ENCODE data around the gene ADAT3.

The ADAT3 gene

DNA sequence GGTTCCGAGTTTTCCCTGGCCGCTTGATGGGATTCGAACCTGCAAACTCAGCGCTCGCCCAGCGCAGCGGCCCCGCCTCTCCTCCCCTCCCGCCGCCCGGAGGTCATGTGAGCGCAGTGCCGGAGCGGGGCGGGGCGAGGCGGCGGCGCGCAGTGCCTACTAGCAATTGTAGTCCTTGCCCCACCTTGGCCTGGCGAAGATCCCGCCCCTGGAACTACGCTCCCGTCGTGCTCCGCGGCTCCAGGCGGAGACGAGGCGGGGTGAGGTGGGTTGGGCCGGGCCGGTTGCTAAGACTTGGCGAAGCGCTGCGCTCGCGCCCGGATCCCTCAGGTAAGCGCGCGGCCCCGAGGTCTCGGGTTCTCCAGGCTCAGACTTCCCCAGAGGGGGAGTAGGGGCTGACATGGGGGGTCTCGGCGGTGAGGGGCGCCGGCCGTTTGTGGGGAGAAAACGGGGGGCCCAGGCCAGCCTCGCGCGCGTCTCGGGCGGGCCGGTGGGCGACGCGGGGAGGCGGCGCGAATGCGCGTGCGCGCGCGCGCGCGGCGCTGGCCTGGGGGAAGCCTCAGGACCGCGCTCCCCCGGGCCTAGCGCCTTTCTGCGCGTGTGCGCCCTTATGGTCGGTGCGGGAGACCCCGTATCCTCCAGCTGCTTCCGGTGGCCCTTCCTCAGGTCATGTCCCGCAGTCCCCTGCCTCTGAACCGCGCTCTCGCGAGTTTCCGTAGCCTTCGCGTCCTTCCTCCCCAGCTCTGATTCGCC lies at the start of gene ADAT3, which contains the start of gene SCAMP4:
Gene ADAT3 (plus strand): TSS at position 290 of the 753 bp plus-strand sequence. CDS start 6,649 bp downstream, outside the sequence.
Gene SCAMP4 (plus strand): TSS at position 290 of the 753 bp plus-strand sequence. CDS start 9,621 bp downstream, outside the sequence.
- DNase-seq (ENCODE audit: low spot score), result peak; percentile 98

DNA sequence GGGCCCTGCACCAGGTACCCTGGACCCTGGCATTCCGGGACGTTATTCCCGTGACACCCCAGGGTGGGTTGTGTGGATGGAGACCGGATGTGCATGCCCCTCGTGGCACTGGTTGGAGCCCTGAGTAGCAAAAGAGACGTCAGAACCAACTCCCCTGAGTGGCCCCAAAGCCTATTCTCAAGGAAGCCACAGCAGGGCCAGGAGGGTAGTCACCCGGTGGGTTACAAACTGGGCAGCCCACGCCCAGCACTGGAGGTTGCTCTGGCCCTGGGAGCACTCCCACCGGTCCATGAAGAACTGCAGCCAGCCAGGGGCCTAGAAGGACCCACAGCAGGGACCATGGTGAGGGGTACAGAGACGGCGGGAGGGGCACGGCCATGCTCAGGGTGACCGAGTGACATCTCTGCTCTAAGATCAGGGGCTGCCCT lies 49.4 kb upstream of the ADAT3 start:
- no peak for DNase-seq (ENCODE audit: low spot score)

DNA sequence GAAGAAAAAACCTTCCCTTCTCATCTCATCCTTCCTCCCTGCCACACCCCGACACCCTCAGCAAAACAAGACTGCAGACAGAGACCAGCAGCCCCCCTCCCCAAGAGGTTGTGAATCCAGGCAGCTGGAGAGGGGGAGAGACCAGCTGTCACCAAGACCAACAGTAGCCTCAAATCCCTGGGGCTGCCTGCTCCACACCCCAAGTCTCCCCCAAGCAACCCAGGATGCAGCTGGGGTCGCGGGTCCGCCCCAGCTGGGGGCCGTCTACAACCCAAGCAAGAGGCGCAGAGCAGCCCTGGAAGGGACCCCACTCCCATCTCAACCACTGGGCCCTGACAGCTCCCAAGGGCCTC lies 48.9 kb upstream of the ADAT3 start:
- DNase-seq (ENCODE audit: low spot score), result no peak

DNA sequence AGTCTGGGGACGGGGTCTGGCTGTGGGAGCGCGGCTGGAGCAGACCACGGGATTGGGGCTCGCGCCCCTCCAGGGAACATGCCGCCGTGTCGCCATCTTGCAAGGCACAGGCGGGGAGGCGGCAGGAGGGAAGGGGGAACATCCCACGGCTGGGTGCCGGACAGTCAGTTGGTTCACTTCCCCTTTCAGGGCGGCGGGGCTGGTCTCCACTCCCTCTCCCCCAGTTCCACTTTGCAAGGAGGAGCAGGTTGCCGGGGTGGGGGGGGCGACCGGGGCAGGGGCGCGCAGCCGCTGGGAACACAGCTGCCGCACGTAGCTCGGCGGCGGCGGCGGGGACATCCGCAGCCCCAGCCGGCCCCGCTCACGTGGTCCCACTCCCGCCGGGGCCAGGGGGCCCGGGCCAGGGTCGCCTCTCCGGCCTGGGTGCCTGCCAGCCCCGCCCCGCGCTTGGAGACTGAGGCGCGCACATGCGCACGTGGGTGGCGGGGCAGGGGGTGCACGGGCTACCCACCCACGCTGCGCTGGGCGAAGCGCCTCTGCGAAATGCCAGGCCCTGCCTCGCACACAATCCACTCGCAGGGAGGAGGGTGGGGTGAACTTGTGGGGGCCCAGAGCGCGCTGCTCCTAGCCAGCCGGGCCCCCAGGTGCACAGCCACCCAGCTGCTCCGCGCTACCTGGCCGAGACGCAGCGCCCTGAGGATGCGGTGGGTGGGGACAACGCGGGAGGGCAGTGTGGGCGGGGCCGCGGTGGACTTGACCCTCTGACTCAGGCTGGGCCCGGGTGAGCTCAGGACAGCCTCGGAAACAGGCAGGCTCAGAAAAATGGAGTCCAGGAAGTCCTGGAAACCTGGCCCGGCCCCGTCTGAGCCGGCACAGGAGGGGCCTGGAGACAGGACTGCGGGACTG lies 48.2 kb upstream of the ADAT3 start:
- DNase-seq (ENCODE audit: low spot score), result no peak

DNA sequence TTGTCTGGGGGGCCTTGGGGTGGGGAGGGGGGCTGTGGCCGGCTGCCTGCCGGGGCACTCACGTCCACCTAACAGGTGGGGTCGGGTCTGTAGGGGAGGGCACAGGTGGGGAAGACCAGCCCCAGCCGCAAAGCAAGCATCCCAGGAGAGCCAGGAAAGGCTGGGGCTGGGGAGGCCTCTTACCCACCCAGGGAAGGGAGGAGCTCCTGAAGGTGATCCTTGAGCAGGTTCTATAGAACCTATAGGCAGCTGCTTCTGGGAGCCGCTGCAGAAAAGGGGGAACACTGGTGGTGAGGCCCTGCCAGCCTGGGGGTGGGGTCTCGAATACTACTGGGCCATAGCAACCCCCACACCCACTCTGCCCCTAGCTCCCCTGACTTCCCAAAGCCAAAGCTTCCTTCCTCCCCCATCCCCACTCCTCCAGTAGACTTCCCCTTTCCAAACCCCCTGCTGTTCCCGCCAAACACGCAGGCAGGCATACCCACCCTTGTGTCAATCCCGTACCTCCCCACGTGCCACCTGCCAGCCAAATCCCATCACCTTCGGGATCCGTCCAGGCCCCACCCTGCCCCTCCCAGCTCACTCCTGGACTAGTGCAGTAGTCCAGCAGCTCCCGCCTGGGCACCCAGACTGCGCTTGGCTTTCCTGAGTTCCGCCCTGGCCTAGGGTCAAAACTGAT lies 47.4 kb upstream of the ADAT3 start:
- DNase-seq (ENCODE audit: low spot score), result no peak

DNA sequence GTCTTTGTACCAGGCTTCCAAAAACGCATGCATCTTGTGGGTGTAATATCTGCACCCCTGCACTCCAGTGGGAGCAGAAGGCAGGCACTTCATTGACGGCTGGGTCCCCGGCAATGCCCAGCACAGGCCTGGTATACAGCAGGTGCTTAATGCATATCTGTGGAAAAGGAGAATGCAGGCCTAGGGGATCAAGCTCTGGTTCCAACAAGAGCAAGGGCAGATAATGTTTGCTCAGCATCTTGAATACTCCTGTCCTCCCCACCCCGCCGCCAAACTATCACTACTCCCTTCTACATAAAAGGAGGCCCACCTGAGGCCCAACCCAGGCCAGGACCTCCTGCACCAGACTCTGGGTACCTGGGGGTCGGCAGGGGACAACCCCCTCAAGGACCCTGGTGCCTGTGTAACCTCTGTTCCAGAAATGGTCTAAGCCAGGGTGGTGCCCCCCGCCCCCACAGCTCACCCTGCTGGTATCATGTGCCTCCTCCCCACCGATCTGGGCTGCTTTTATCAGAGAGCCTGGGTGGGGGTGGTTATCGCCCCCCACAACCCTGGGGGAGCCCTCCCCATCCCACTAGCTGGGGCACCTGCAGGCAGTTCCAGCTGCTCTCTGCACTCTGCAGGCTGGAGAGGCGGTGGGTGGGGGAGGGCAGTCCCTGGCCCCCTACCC lies 46.7 kb upstream of the ADAT3 start:
- DNase-seq (ENCODE audit: low spot score), result no peak

DNA sequence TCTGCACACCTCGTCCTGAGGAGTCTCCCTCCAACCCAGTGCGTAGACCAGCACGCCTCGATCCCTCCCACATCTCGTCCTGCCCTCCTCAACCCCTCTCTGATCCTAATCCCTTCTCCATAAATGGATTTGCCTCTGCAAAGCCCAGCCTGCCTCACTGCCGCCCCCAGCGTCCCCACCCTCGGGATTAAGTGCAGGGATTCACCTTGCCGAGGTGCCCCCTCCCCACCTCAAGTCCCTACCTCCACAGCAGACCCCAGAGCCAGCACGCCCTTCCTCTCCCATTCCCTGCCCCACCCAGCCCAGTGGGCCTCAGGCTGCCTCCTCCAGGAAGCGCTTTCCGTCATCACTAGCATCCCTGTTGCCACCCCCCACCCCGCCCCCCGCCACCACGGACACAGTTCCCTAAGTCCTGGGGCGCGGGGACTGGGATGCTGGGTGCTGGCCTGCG lies 45.8 kb upstream of the ADAT3 start:
- DNase-seq (ENCODE audit: low spot score), result no peak

DNA sequence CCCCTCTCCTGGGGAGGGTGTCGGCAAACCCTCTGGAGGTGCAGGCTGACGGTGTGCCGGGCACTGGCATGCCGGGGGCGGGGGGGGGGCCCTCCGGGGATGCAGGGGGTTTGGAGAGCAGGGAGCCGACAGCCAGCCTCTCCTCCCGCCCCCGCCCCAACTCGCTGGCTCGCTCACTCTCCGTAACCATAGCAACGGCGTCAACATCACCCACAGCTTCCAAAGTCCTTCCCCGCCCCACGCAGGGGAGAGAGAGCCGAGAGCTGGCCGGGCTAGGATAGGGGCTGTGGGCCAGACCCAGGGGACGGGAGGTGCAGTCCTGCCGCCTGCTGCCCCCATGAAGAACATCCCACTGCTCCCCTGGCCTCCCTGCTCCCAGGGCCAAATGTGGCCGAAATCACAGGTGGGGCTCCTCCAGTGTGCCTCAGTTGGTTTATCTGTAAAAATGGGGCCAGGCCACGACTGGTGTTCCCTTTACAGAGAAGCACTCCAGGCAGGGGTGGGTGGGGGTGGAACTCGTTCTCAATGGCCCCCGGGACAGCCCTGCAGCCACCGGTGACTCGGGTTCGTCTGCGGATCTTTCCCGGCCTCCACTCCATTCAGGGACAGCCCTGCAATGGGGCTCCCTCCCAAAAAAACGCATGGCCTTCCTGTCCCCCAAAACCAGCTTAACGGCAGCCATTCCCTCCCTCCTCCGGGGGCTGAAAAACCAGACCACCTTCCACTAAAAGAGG lies 45.0 kb upstream of the ADAT3 start:
- DNase-seq (ENCODE audit: low spot score), result no peak

DNA sequence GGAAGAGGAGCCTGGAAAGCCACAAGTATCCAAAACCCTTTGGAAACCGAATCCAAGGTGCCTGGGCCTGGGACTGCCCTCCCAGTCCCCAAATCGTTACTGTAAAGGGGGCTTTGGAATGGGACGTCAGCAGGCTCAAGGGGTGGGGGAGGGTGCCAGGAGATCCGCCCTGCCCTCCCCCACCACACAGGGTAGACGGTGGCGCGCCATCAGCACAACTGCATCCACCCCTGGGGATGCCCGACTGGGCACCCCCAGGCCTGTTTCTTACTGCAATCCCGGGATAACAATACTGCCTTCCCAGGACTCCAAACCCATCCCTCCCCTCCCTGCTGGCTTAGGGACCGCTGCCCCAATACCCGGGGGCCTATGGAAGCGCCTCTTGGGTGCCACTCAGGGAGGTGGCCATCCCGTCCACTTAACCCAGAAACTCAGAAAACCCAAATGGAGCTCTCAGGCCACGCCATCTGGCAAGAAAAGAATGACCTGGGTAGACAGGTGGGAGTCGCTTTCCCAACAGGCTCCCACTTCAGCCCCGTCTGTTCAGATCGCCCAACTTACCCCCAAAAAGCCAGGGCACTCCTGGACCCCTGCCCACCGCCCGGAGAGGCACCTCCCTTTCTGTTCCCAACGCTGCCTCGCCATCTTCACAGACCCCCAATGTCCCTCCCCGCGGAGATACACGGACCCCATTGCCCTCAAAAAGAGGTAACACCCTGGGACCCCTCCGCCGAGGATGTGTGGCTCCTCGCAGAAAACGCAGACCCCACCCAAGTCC lies 44.2 kb upstream of the ADAT3 start:
- no peak for DNase-seq (ENCODE audit: low spot score)

DNA sequence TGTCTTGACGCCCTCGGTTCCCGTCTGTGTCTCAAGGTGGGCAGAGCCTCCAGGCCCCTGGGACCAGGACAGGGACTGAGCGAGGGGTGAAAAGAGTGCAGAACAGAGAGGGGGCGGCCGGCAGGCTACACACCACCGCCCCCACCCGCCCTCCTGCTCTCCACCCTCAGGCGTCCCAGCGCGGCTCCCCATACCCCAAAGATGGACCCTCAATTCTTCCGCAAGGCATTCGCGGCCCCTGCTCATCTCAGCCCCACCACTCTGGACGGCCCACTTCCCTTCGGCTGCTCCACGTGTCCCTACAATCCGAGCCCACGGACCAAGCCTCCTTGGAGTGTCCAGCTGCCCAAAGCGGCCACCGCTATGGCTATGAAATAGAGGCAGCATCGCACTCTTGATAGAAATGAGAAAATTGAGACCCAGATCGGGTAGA lies 43.6 kb upstream of the ADAT3 start:
- DNase-seq (ENCODE audit: low spot score), result no peak

DNA sequence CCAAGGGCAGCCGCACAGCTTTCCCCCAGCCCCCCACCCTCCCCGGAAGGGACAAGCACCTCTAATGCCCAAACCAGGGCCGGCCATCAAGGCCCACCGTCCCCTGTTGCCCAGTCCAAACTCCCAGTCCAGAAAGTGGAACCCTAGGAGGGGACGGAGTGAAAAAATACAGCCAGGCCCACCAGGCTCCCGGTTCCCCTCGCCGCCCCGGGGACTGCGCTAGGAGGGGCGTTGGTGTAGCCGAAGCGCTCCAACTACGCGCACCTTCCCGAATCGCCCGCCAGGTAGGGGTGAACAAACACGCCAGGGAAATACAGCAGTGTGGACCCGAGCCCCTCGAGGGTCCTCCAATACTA lies 43.2 kb upstream of the ADAT3 start:
- no peak for DNase-seq (ENCODE audit: low spot score)

DNA sequence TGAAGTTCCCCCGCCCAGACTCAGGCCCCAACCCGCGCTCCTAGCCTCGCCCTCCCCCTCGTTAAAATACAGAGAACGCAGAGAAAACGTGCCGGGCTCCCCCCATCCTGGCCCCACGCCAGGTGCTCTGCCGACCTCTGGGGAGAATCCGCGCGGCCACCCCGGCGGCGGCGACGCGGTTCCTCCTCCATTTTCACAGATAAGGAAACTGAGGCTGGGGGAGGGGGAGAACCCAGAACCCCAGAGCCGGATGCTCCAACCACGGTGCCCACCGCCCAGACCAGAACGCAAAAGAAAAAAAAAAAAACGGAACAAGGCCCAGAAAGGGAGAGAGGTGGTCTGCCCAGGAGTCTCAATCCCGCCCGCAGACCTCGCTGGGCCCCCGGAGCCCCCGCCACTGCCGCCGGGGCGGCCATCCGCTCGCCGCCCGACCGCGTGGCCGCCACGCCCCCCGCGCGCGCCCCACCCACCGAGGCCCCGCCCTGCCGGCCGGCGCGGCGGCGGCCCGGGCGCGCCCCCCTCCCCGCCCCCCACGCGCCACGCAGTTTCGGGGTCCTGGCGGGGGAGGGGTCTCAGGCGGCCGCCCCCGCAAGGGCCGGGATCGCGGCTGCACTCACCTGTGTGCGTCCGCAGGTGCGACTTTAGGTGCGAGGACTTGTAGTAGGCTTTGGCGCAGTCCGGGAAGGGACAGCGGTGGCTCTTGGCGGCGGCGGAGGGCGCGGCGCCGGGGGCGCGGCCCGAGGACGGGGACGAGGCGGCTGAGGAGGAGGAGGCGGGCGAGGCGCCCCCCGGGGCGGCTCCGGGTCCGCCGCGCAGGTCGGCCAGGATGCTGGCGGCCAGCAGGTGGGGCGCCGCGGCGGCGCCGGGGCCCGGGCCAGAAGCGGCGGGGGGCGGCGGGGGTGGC lies 42.5 kb upstream of the ADAT3 start:
- DNase-seq (ENCODE audit: low spot score), result no peak

DNA sequence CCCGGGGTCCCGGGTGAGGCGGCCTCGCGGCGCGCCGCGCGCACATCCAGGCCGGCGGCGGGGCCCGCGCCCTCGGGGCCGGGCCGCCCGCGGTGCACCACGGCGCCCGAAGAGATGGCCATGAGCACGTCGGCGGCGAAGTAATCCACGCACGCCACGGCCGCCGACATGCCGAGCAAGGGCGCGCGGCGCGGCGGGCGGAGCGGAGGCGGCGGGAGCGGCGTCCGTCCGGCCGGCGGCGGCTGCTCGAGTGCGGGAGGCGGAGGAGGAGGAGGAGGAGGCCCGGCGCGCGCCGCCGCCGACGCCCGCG lies 41.9 kb upstream of the ADAT3 start, which contains the start of gene KLF16:
Gene KLF16 (minus strand): TSS at position 252 of the 310 bp plus-strand sequence. CDS start 82 bp downstream, at position 170.
- no peak for DNase-seq (ENCODE audit: low spot score)

DNA sequence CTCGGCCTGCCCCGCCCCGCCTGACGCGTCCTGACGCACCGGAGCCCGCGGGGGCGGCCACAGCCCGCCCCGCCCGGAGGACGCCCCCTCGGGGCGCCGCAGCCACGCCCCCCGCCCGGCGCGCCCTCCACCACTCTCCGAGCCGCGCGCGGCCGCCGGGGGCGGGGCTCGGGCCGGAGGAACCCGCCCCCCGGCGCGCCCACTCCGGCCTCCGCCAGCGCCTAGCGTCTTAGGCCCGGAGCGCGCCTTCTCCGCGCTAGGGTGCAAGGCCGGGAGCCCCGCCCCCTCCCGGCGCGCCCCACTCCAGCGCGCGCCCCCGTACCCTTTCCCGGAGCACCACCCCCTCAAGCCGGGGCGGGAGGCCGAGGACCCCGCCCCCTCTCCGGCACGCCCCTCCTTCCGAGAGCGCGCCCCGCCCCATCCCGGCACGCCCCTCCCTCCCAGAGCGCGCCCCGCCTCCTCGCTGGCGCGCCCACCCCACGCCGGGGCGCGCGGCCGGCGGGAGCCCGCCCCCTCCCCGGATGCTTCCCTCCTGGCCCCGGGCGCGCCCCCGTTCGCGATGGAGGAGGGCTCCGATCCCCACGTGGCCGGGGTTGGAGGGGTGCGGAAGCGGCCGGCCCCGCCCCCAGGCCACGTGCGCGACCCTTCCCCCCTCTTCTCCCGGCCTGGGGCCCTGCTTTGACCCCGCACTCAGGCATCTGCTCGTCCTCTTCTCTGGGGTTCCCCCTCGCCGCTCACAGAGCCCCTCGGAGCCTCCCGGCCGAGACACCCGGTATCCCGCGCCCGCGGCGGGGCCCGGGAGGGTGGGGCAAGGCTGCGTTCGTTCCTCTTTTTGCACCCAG lies 41.3 kb upstream of the ADAT3 start:
- peak; percentile 88 for DNase-seq (ENCODE audit: low spot score)

DNA sequence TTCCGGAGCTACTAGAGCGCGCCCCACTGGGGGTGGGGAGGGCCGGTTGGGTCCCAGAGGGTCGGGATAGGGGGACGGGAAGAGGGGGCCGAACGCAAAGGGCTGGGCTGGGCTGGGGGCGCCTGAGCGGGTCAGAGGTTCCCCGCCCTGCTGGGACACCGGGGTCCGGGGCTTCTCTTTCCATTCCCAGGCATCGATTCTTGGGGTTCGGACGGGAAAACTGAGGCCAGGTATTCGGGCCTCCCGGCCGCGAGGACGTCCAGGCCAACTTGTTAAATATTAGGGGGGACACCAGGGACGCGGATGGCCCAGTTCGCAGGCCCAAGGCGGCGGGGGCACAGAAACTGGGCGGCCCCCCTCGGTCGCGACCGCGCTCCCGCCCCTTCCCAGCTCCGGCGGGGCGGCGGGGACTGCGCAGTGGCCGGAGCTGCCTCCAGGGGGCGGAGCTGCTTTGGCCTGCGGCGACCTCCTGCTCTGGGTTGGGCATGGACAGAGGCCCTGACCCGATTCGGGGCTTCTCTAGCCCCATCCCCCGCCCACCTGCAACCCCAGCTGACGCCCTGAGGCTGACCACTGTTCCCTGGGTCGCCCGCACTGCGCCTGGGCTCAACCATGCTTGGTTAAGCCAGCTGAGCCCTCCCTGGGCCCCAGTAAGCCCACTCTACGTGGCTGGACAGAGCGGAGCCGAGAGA lies 40.6 kb upstream of the ADAT3 start:
- DNase-seq (ENCODE audit: low spot score), result no peak

DNA sequence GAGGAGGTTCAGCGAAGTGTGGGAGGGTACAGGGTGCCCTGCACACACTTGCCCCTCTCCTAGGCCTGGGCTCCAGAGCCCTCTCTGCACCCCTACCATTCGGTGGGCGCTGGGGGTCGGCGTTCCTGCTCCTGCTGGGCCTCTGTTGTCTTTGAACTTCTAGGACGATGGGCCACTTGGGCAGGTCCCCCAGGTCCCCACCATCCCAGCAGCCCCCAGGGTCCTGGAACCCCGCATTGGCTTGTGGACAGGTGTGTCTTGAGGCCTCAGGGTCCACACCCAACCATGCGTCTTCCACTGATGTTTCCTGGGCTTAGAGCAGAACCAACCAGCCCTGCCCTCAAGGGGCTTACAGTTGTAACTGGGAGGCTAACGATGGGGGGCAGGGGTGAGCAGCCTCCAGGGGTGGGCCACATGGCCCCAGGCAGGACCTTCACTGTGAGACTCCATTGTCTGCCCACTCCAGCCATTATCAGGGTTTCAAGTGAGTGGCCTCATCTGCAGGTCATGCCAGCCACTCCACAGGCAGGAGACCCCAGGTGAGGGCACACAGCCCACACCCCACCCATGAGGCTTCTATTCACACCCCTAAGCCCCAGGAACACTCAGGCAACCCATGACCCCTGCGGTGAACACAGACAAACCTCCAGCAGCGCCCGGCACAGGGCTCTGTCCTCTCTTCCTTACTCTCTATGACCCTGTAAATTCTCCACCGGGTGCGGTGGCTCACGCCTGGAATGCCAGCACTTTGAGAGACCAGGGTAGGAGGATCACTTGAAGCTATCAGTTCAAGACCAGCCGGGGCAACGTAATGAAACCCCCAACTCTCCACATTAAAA lies 39.8 kb upstream of the ADAT3 start:
- DNase-seq (ENCODE audit: low spot score), result no peak
